H9 (cell line): Measurements from ENCODE around the gene ANKRD28. TPM values are rescaled to one million over a fixed set of nuclear protein-coding genes. Genes with fewer than 3 reads are reported as not detected.
"Not testable (repeated sequence)": the region's sequence is repeated elsewhere in the genome, so short reads cannot be mapped to it uniquely, and the experiment has no call there.

ENCODE experiments used
- DNase-seq: peaks from one replicate; pipeline ENCODE4 v3.0.0-alpha.2; 2017
- H2AFZ ChIP-seq: one replicate; pipeline ENCODE4 v1.6.1; 2013; ENCODE audit warnings: mild to moderate bottlenecking, low read length, control low read depth, moderate library complexity
- H2AK5ac ChIP-seq: 2 replicates; pipeline ENCODE4 v1.6.1; 2013; ENCODE audit warnings: low read length, control low read depth, mixed read lengths; ENCODE audit not compliant: insufficient read length
- H2BK120ac ChIP-seq: one replicate; pipeline ENCODE4 v1.6.1; 2013; ENCODE audit warnings: low read depth, mild to moderate bottlenecking, low read length, control low read depth, inconsistent platforms; ENCODE audit not compliant: poor library complexity, severe bottlenecking
- H2BK12ac ChIP-seq: 2 replicates; pipeline ENCODE4 v1.6.1; 2013; ENCODE audit warnings: low read length, control low read depth, mixed read lengths, low read depth; ENCODE audit not compliant: insufficient read length
- H2BK15ac ChIP-seq: 2 replicates; pipeline ENCODE4 v1.6.1; 2013; ENCODE audit warnings: low read depth, low read length, control low read depth
- H2BK20ac ChIP-seq: one replicate; pipeline ENCODE4 v1.6.1; 2013; ENCODE audit warnings: low read depth, mild to moderate bottlenecking, low read length, control low read depth, inconsistent platforms; ENCODE audit not compliant: poor library complexity, severe bottlenecking
- H2BK5ac ChIP-seq: 2 replicates; pipeline ENCODE4 v1.6.1; 2013; ENCODE audit warnings: low read length, control low read depth, mixed read lengths; ENCODE audit not compliant: insufficient read length
- H3K14ac ChIP-seq: 2 replicates; pipeline ENCODE4 v1.6.1; 2013; ENCODE audit warnings: low read length, control low read depth; ENCODE audit not compliant: insufficient read depth
- H3K18ac ChIP-seq: 2 replicates; pipeline ENCODE4 v1.6.1; 2013; ENCODE audit warnings: low read depth, mild to moderate bottlenecking, mixed read lengths, low read length, control low read depth; ENCODE audit not compliant: insufficient read length
- H3K23ac ChIP-seq: 2 replicates; pipeline ENCODE4 v1.6.1; 2013; ENCODE audit warnings: low read length, control low read depth, mixed read lengths, low read depth; ENCODE audit not compliant: insufficient read length
- H3K23me2 ChIP-seq: 2 replicates; pipeline ENCODE4 v1.6.1; 2013; ENCODE audit warnings: low read depth, mild to moderate bottlenecking, mixed read lengths, low read length, control low read depth; ENCODE audit not compliant: insufficient read length, poor library complexity, severe bottlenecking
- H3K27ac ChIP-seq: 2 replicates; pipeline ENCODE4 v1.5.1; 2013; ENCODE audit warnings: low read length, control low read depth, mixed read lengths, low read depth; ENCODE audit not compliant: insufficient read length
- H3K27me3 ChIP-seq: 2 replicates; pipeline ENCODE4 v1.6.1; 2013; ENCODE audit warnings: low read length, control low read depth, inconsistent platforms; ENCODE audit not compliant: insufficient read depth
- H3K4ac ChIP-seq: 2 replicates; pipeline ENCODE4 v1.6.1; 2013; ENCODE audit warnings: low read depth, mild to moderate bottlenecking, control low read depth, inconsistent platforms, low read length, moderate library complexity
- H3K4me1 ChIP-seq: 2 replicates; pipeline ENCODE4 v1.6.1; 2013; ENCODE audit warnings: low read length, control low read depth, inconsistent platforms; ENCODE audit not compliant: insufficient read depth
- H3K4me2 ChIP-seq: 2 replicates; pipeline ENCODE4 v1.6.1; 2013; ENCODE audit warnings: low read length, control low read depth, mixed read lengths; ENCODE audit not compliant: insufficient read length, insufficient read depth
- H3K56ac ChIP-seq: 2 replicates; pipeline ENCODE4 v1.6.1; 2013; ENCODE audit warnings: low read depth, mild to moderate bottlenecking, mixed read lengths, low read length, control low read depth; ENCODE audit not compliant: insufficient read length
- H3K79me1 ChIP-seq: 2 replicates; pipeline ENCODE4 v1.6.1; 2013; ENCODE audit warnings: low read depth, mild to moderate bottlenecking, moderate library complexity, low read length, control low read depth, inconsistent platforms; ENCODE audit not compliant: insufficient read depth, poor library complexity, severe bottlenecking
- H3K79me2 ChIP-seq: 2 replicates; pipeline ENCODE4 v1.6.1; 2013; ENCODE audit warnings: low read length, control low read depth, inconsistent platforms; ENCODE audit not compliant: insufficient read depth
- H3K9ac ChIP-seq: 2 replicates; pipeline ENCODE4 v1.6.1; 2013; ENCODE audit warnings: low read length, control low read depth, mixed read lengths; ENCODE audit not compliant: insufficient read length; ENCODE audit errors: extremely low read depth
- H3K9me3 ChIP-seq: one replicate; pipeline ENCODE4 v1.6.1; 2013; ENCODE audit warnings: low read depth, low read length, inconsistent platforms; ENCODE audit not compliant: control insufficient read depth
- H3T11ph ChIP-seq: one replicate; pipeline ENCODE4 v1.6.1; 2013; ENCODE audit warnings: mild to moderate bottlenecking, low read length, control low read depth, inconsistent platforms
- H4K20me1 ChIP-seq: one replicate; pipeline ENCODE4 v1.6.1; 2013; ENCODE audit not compliant: control insufficient read depth, insufficient read length, insufficient read depth
- H4K5ac ChIP-seq: 2 replicates; pipeline ENCODE4 v1.6.1; 2013; ENCODE audit warnings: low read depth, mild to moderate bottlenecking, mixed read lengths, low read length, control low read depth; ENCODE audit not compliant: insufficient read length
- H4K8ac ChIP-seq: replicated peaks from 2 replicates; pipeline ENCODE4 v1.6.1; 2013; ENCODE audit warnings: low read length, control low read depth, mixed read lengths, low read depth; ENCODE audit not compliant: insufficient read length
- H4K91ac ChIP-seq: 2 replicates; pipeline ENCODE4 v1.6.1; 2013; ENCODE audit warnings: low read depth, mild to moderate bottlenecking, moderate library complexity, mixed read lengths, low read length, control low read depth; ENCODE audit not compliant: insufficient read length
- H3K27ac Mint-ChIP-seq, 3 experiments: 2 replicates in 2 of 3; 3 replicates in 1 of 3; pipeline ENCODE4 v1.8.0; 2020 to 2021; ENCODE audit warnings: mixed read lengths in 3 of 3, mild to moderate bottlenecking in 1 of 3, moderate library complexity in 1 of 3
- H3K27me3 Mint-ChIP-seq: 2 replicates; pipeline ENCODE4 v1.8.0; 2021; ENCODE audit warnings: low read depth, mild to moderate bottlenecking, moderate library complexity, mixed read lengths
- H3K36me3 Mint-ChIP-seq, 3 experiments: 2 replicates in 2 of 3; 3 replicates in 1 of 3; pipeline ENCODE4 v1.8.0; 2020 to 2021; ENCODE audit warnings: low read depth in 3 of 3, mixed read lengths in 3 of 3; ENCODE audit not compliant: insufficient read depth in 1 of 3
- H3K4me1 Mint-ChIP-seq, 2 experiments: 2 replicates each; pipeline ENCODE4 v1.8.0; 2020; ENCODE audit warnings: mixed read lengths in 2 of 2
- H3K4me3 Mint-ChIP-seq, 2 experiments: 2 replicates in 1 of 2; 3 replicates in 1 of 2; pipeline ENCODE4 v1.8.0; 2020 to 2021; ENCODE audit warnings: mild to moderate bottlenecking in 2 of 2, mixed read lengths in 2 of 2, moderate library complexity in 1 of 2
- H3K9me3 Mint-ChIP-seq, 2 experiments: 2 replicates in 1 of 2; 3 replicates in 1 of 2; pipeline ENCODE4 v1.8.0; 2020; ENCODE audit warnings: mild to moderate bottlenecking in 2 of 2, mixed read lengths in 2 of 2, moderate library complexity in 1 of 2
- CTCF ChIP-seq: fragments of 200-600 bp; sonication (generic); conservative IDR thresholded peaks from 3 replicates; pipeline ENCODE4 v1.8.0; 2021; ENCODE audit warnings: antibody characterized with exemption, mild to moderate bottlenecking
- WGBS: extraction: QIAGEN DNeasy Blood & Tissue Kit; methylation state at CpG from one replicate; pipeline ENCODE4 v1.1.7; 2013; ENCODE audit warnings: missing lambda C conversion rate, low lambda C conversion rate, mixed read lengths; ENCODE audit not compliant: insufficient read length; ENCODE audit errors: extremely low coverage; 5-methylcytosine and 5-hydroxymethylcytosine counted together
- total RNA-seq: library from RNA; stranded (reverse); gene quantifications from 2 replicates; pipeline ENCODE4 v1.2.1, GENCODE V29; 2021

ANKRD28 gene
- total RNA-seq, 1 experiment from 2014 or later, result 59.0 TPM

GRCh38 chr3:15750143-15750542 is 47.6 kb downstream of the ANKRD28 start:
- H4K8ac ChIP-seq, result no peak overlapping the region
- Mint-ChIP-seq H3K27me3 (no peaks in the 10 kb centered on the region), H3K9me3 (peaks cover 10 to 27% of the 10 kb centered on the region in 2 experiments; a peak in 4 of 5 replicates), H3K4me1 (peaks cover 9 to 18% of the 10 kb centered on the region in 2 experiments), H3K27ac (no peak overlapping the region), H3K4me3 (no peak overlapping the region), H3K36me3 (peaks cover 39 to 49% (median 39%) of the 10 kb centered on the region in 3 experiments)
- no peaks in the 10 kb centered on the region for H3K79me1 ChIP-seq
- no peaks in the 10 kb centered on the region for H4K20me1 ChIP-seq
- no peak for TF ChIP-seq CTCF
- no peak overlapping the region for H2BK15ac ChIP-seq
- H3K4me2 ChIP-seq, result no peak overlapping the region
- H3K4me1 ChIP-seq, result peaks cover 6% of the 10 kb centered on the region; the same call in 1 of the 2 replicates
- H3K9me3 ChIP-seq, result no peaks in the 10 kb centered on the region
- H3K23ac ChIP-seq, result no peak overlapping the region
- no CpG with 5 or more reads among the region's 3 CpGs for WGBS
- H2BK12ac ChIP-seq, result no peak overlapping the region
- no peak overlapping the region for H3K9ac ChIP-seq
- H3T11ph ChIP-seq, result no peak overlapping the region
- H3K4ac ChIP-seq, result no peak overlapping the region
- no peak overlapping the region for H3K18ac ChIP-seq
- no peaks in the 10 kb centered on the region for H3K79me2 ChIP-seq
- H2AK5ac ChIP-seq, result no peak overlapping the region
- H2AFZ ChIP-seq, result no peak overlapping the region
- H2BK20ac ChIP-seq, result no peak overlapping the region
- H4K91ac ChIP-seq, result no peak overlapping the region
- no peak overlapping the region for H2BK120ac ChIP-seq
- no peak for DNase-seq
- no peak overlapping the region for H3K27ac ChIP-seq
- no peak overlapping the region for H2BK5ac ChIP-seq
- H3K23me2 ChIP-seq, result no peaks in the 10 kb centered on the region
- H3K27me3 ChIP-seq, result no peaks in the 10 kb centered on the region
- no peak overlapping the region for H3K56ac ChIP-seq
- no peak overlapping the region for H3K14ac ChIP-seq
- no peak overlapping the region for H4K5ac ChIP-seq

GRCh38 chr3:15745896-15746295 is 51.9 kb downstream of the ANKRD28 start:
- H3K23ac ChIP-seq, H3K18ac ChIP-seq, H3K14ac ChIP-seq, H3K27me3 ChIP-seq, H4K5ac ChIP-seq, H3K27me3 Mint-ChIP-seq, H3K27ac Mint-ChIP-seq, H3K4me1 ChIP-seq, H3K4me3 Mint-ChIP-seq, H2AFZ ChIP-seq, H2AK5ac ChIP-seq, H3T11ph ChIP-seq, H3K56ac ChIP-seq, H4K91ac ChIP-seq, H2BK5ac ChIP-seq, H3K79me2 ChIP-seq, DNase-seq, H3K9me3 ChIP-seq, H3K23me2 ChIP-seq, H2BK12ac ChIP-seq, H2BK15ac ChIP-seq, H4K20me1 ChIP-seq, H3K4ac ChIP-seq, H4K8ac ChIP-seq, H2BK20ac ChIP-seq, H3K9ac ChIP-seq, H3K4me2 ChIP-seq, H3K79me1 ChIP-seq, H2BK120ac ChIP-seq, H3K27ac ChIP-seq, H3K4me1 Mint-ChIP-seq: not testable (repeated sequence)
- no CpG with 5 or more reads among the region's 2 CpGs for WGBS
- H3K36me3 Mint-ChIP-seq, result peaks cover 63 to 78% (median 66%) of the 10 kb centered on the region in 3 experiments
- peaks cover 34 to 53% of the 10 kb centered on the region in 2 experiments for H3K9me3 Mint-ChIP-seq
